Activated T-helper 2 cell treated with anti-CD3 and anti-CD28 coated beads, Interferon-gamma antibody, Interleukin-2, Interleukin-4, amounts not matched to agents 10 μg/mL and 5 μg/mL and 100 μg/mL, durations not matched to agents 14 hours and 24 hours and 36 hours (primary cell): ENCODE results near the gene WFDC2. TPM values are rescaled to one million over a fixed set of nuclear protein-coding genes. Genes with fewer than 3 reads are reported as not detected.

Experiments used
- DNase-seq: peaks from one replicate; pipeline ENCODE4 v3.0.0; 2021; ENCODE audit warnings: low spot score
- H3K27ac Mint-ChIP-seq: one replicate; pipeline ENCODE4 v1.8.0; 2021; ENCODE audit warnings: mixed read lengths
- H3K27me3 Mint-ChIP-seq: one replicate; pipeline ENCODE4 v1.8.0; 2021; ENCODE audit warnings: low read depth, mixed read lengths
- H3K36me3 Mint-ChIP-seq: one replicate; pipeline ENCODE4 v1.8.0; 2021; ENCODE audit warnings: low read depth, mixed read lengths
- H3K4me1 Mint-ChIP-seq: one replicate; pipeline ENCODE4 v1.8.0; 2021; ENCODE audit warnings: low read depth, mixed read lengths
- H3K4me3 Mint-ChIP-seq: one replicate; pipeline ENCODE4 v1.8.0; 2021; ENCODE audit warnings: low read depth, mild to moderate bottlenecking, moderate library complexity, mixed read lengths
- H3K9me3 Mint-ChIP-seq: one replicate; pipeline ENCODE4 v1.8.0; 2021; ENCODE audit warnings: mixed read lengths
- intact Hi-C: fragments of 100-400 bp; cut with micrococcal nuclease; formaldehyde crosslinking; loops from one replicate; pipeline ENCODE4 v1.15.1; 2023
- total RNA-seq: library from RNA; stranded (reverse); gene quantifications from 2 replicates; pipeline ENCODE4 v1.2.3, GENCODE V29; 2022

Gene WFDC2
- total RNA-seq: not detected in 2 replicates

GRCh38 chr20:45469336-45470261 is at the start of gene WFDC2:
Gene WFDC2 (plus strand): TSS chr20:45469753. CDS start chr20:45469782, 29 bp downstream.
- DNase-seq: no peak

GRCh38 chr20:45420125-45420524 is 49.4 kb upstream of the WFDC2 start:
- H3K36me3 Mint-ChIP-seq: peaks cover 54% of the 10 kb centered on the region
- no peak overlapping the region for H3K4me3 Mint-ChIP-seq
- no peaks in the 10 kb centered on the region for H3K27me3 Mint-ChIP-seq
- no peaks in the 10 kb centered on the region for H3K9me3 Mint-ChIP-seq
- DNase-seq: no peak
- intact Hi-C loops: no loop called here
- H3K4me1 Mint-ChIP-seq: peaks cover 22% of the 10 kb centered on the region
- no peak overlapping the region for H3K27ac Mint-ChIP-seq

More at GRCh38 chr20:45469336-45470261, at the start of gene WFDC2:
- Mint-ChIP-seq H3K27ac (no peak within 1 kb of the TSS), H3K27me3 (peaks cover 62% of the 10 kb centered on the region), H3K9me3 (no peaks in the 10 kb centered on the region), H3K4me1 (no peaks in the 10 kb centered on the region), H3K36me3 (no peaks in the 10 kb centered on the region), H3K4me3 (peak within 1 kb of the TSS; percentile 14)
- intact Hi-C loops: no loop called here

- intact Hi-C loops: no loop called here
These were observed 45.9 kb upstream of the WFDC2 start for GRCh38 chr20:45423700-45424099.

GRCh38 chr20:45425561-45425960 is 44.0 kb upstream of the WFDC2 start:
- Mint-ChIP-seq H3K27ac (no peak overlapping the region), H3K4me1 (no peaks in the 10 kb centered on the region), H3K36me3 (peaks cover 52% of the 10 kb centered on the region), H3K4me3 (no peak overlapping the region), H3K27me3 (no peaks in the 10 kb centered on the region), H3K9me3 (no peaks in the 10 kb centered on the region)
- intact Hi-C loops: no loop called here
- DNase-seq: no peak

More at GRCh38 chr20:45423700-45424099, 45.9 kb upstream of the WFDC2 start:
- Mint-ChIP-seq H3K27me3 (no peaks in the 10 kb centered on the region), H3K9me3 (no peaks in the 10 kb centered on the region), H3K27ac (no peak overlapping the region), H3K4me1 (peaks cover 6% of the 10 kb centered on the region), H3K36me3 (peaks cover 67% of the 10 kb centered on the region), H3K4me3 (no peak overlapping the region)
- DNase-seq: no peak

- intact Hi-C loops: no loop called here
- Mint-ChIP-seq H3K9me3 (no peaks in the 10 kb centered on the region), H3K27ac (no peak overlapping the region), H3K4me1 (peaks cover 2% of the 10 kb centered on the region), H3K27me3 (no peaks in the 10 kb centered on the region), H3K4me3 (no peak overlapping the region), H3K36me3 (peaks cover 50% of the 10 kb centered on the region)
- no peak for DNase-seq
These were observed 43.1 kb upstream of the WFDC2 start for GRCh38 chr20:45426320-45427016.

GRCh38 chr20:45427236-45428149 is 42.1 kb upstream of the WFDC2 start:
- Mint-ChIP-seq H3K9me3 (no peaks in the 10 kb centered on the region), H3K4me3 (no peak overlapping the region), H3K27me3 (no peaks in the 10 kb centered on the region), H3K36me3 (peaks cover 46% of the 10 kb centered on the region), H3K4me1 (peaks cover 5% of the 10 kb centered on the region), H3K27ac (no peak overlapping the region)
- no peak for DNase-seq
- intact Hi-C loops: no loop called here

GRCh38 chr20:45429618-45430017 is 39.9 kb upstream of the WFDC2 start:
- H3K4me1 Mint-ChIP-seq: peaks cover 5% of the 10 kb centered on the region
- H3K27me3 Mint-ChIP-seq: no peaks in the 10 kb centered on the region
- DNase-seq: no peak
- peaks cover 39% of the 10 kb centered on the region for H3K36me3 Mint-ChIP-seq
- H3K4me3 Mint-ChIP-seq: no peak overlapping the region
- H3K9me3 Mint-ChIP-seq: no peaks in the 10 kb centered on the region
- H3K27ac Mint-ChIP-seq: no peak overlapping the region
- intact Hi-C loops: no loop called here

- no peak overlapping the region for H3K4me3 Mint-ChIP-seq
- no peak for DNase-seq
- H3K36me3 Mint-ChIP-seq: peaks cover 19% of the 10 kb centered on the region
- no peak overlapping the region for H3K27ac Mint-ChIP-seq
- no peaks in the 10 kb centered on the region for H3K9me3 Mint-ChIP-seq
- H3K27me3 Mint-ChIP-seq: no peaks in the 10 kb centered on the region
- peaks cover 14% of the 10 kb centered on the region for H3K4me1 Mint-ChIP-seq
- intact Hi-C loops: no loop called here
These were observed 37.3 kb upstream of the WFDC2 start for GRCh38 chr20:45432294-45432693.

- intact Hi-C loops: no loop called here
- Mint-ChIP-seq H3K9me3 (no peaks in the 10 kb centered on the region), H3K27ac (no peak overlapping the region), H3K36me3 (peaks cover 14% of the 10 kb centered on the region), H3K4me1 (peaks cover 14% of the 10 kb centered on the region), H3K27me3 (no peaks in the 10 kb centered on the region), H3K4me3 (no peak overlapping the region)
- no peak for DNase-seq
These were observed 36.2 kb upstream of the WFDC2 start for GRCh38 chr20:45433316-45433715.

- Mint-ChIP-seq H3K4me1 (peaks cover 14% of the 10 kb centered on the region), H3K27me3 (no peaks in the 10 kb centered on the region), H3K36me3 (peaks cover 13% of the 10 kb centered on the region), H3K9me3 (no peaks in the 10 kb centered on the region), H3K4me3 (no peak overlapping the region), H3K27ac (no peak overlapping the region)
- intact Hi-C loops: no loop called here
- DNase-seq: no peak
These were observed 35.6 kb upstream of the WFDC2 start for GRCh38 chr20:45433976-45434375.

GRCh38 chr20:45436732-45437485 is 32.6 kb upstream of the WFDC2 start:
- intact Hi-C loops: loop anchor here (1.0 to 2.0 kb wide), 3 partner anchors 63 to 118 kb away; no protein-coding TSS in a partner anchor
- Mint-ChIP-seq H3K36me3 (peaks cover 8% of the 10 kb centered on the region), H3K27ac (no peak overlapping the region), H3K9me3 (no peaks in the 10 kb centered on the region), H3K4me3 (peak overlapping the region; percentile 70), H3K27me3 (no peaks in the 10 kb centered on the region), H3K4me1 (peaks cover 11% of the 10 kb centered on the region)
- peak; percentile 74 for DNase-seq

- Mint-ChIP-seq H3K4me1 (peaks cover 29% of the 10 kb centered on the region), H3K4me3 (no peak overlapping the region), H3K27ac (no peak overlapping the region), H3K36me3 (no peaks in the 10 kb centered on the region), H3K9me3 (no peaks in the 10 kb centered on the region), H3K27me3 (no peaks in the 10 kb centered on the region)
- intact Hi-C loops: no loop called here
- DNase-seq: no peak
These were observed 29.1 kb upstream of the WFDC2 start for GRCh38 chr20:45440424-45440823.
